Measurements from ENCODE around the gene CDH18. TPM values are rescaled to one million over a fixed set of nuclear protein-coding genes. Genes with fewer than 3 reads are reported as not detected.

The CDH18 gene
- total and polyA plus RNA-seq, 2 of the 4 experiments (the other 2 are of a cell fraction) = 0.24 to 1.1 TPM

GRCh38 chr5:20033881-20034280 is 45.9 kb upstream of the CDH18 start:
- Histone ChIP-seq H2AFZ (replicated peaks; ENCODE audit: low read length, poor library complexity) (no peak overlapping the region), H3K9ac (ENCODE audit: low read depth, low read length) (no peak overlapping the region), H2BK20ac (ENCODE audit: low read depth, low read length) (no peak overlapping the region), H2BK120ac (ENCODE audit: low read depth, low read length) (no peak overlapping the region), H2AK9ac (replicated peaks; ENCODE audit: low read depth, low read length, poor library complexity) (no peak overlapping the region), H3K27me3 (ENCODE audit: control insufficient read depth, insufficient read depth, low read length) (no peaks in the 10 kb centered on the region), H3K4ac (ENCODE audit: low read depth, low read length) (no peak overlapping the region), H3K27ac (ENCODE audit: insufficient read depth, low read length) (no peak overlapping the region), H2BK5ac (ENCODE audit: low read depth, low read length, poor library complexity, severe bottlenecking) (no peak overlapping the region), H3K36me3 (ENCODE audit: control insufficient read depth, insufficient read depth, low read length) (no peaks in the 10 kb centered on the region), H4K8ac (ENCODE audit: low read depth in 2 of 2, low read length in 2 of 2) (no peak overlapping the region), H3K4me1 (ENCODE audit: control insufficient read depth, insufficient read depth, low read length) (no peaks in the 10 kb centered on the region), H3K18ac (ENCODE audit: low read depth, low read length) (no peak overlapping the region), H3K14ac (replicated peaks; ENCODE audit: low read depth, low read length) (no peak overlapping the region), H3K79me1 (ENCODE audit: low read depth in 1 of 2, low read length in 2 of 2) (no peaks in the 10 kb centered on the region), H3K4me2 (ENCODE audit: low read depth, low read length) (no peak overlapping the region), H3K9me3 (ENCODE audit: control insufficient read depth, insufficient read depth, low read length) (no peaks in the 10 kb centered on the region), H3K4me3 (ENCODE audit: insufficient read depth, low read depth, low read length) (no peak overlapping the region), H4K91ac (ENCODE audit: insufficient read depth, low read depth, low read length) (no peak overlapping the region), H4K5ac (ENCODE audit: low read depth, low read length) (no peak overlapping the region), H3K23ac (ENCODE audit: low read depth, low read length) (no peak overlapping the region), H3K9me1 (ENCODE audit: insufficient read depth, low read length) (no peaks in the 10 kb centered on the region), H2AK5ac (ENCODE audit: low read depth, low read length) (no peak overlapping the region), H2BK15ac (ENCODE audit: low read depth, low read length) (no peak overlapping the region), H4K20me1 (ENCODE audit: insufficient read depth, low read length) (no peaks in the 10 kb centered on the region), H3K56ac (ENCODE audit: extremely low read depth, insufficient read depth, low read length) (no peak overlapping the region)
- WGBS, 2 experiments (ENCODE audit: extremely low coverage in 2 of 2, insufficient read length in 1 of 2) = no CpG with 5 or more reads among the region's 2 CpGs
- TF ChIP-seq BHLHE40 (IDR thresholded peaks at IDR 0.05; ENCODE audit: low read depth, low read length) = no peak
- TF ChIP-seq, protein P1, sequence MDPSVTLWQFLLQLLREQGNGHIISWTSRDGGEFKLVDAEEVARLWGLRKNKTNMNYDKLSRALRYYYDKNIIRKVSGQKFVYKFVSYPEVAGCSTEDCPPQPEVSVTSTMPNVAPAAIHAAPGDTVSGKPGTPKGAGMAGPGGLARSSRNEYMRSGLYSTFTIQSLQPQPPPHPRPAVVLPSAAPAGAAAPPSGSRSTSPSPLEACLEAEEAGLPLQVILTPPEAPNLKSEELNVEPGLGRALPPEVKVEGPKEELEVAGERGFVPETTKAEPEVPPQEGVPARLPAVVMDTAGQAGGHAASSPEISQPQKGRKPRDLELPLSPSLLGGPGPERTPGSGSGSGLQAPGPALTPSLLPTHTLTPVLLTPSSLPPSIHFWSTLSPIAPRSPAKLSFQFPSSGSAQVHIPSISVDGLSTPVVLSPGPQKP (IDR thresholded peaks at IDR 0.05; ENCODE audit: borderline replicate concordance, low read depth, low read length) = no peak
- no peak for TF ChIP-seq FOS (IDR thresholded peaks at IDR 0.05; ENCODE audit: low read depth, low read length)
- TF ChIP-seq MAFK (IDR thresholded peaks at IDR 0.05; ENCODE audit: low read depth, low read length) = no peak
- TF ChIP-seq POLR2A (IDR thresholded peaks at IDR 0.05; ENCODE audit: low read depth, low read length) = no peak
- no peak for TF ChIP-seq RCOR1 (IDR thresholded peaks at IDR 0.05; ENCODE audit: insufficient replicate concordance, low read length)
- no peak for TF ChIP-seq MAZ (IDR thresholded peaks at IDR 0.05; ENCODE audit: borderline replicate concordance, low read depth, low read length)
- no peak for TF ChIP-seq RAD21 (IDR thresholded peaks at IDR 0.05; ENCODE audit: low read length)
- TF ChIP-seq NFE2L2 (IDR thresholded peaks at IDR 0.05; ENCODE audit: low read depth, low read length) = no peak
- TF ChIP-seq MXI1 (IDR thresholded peaks at IDR 0.05; ENCODE audit: borderline replicate concordance, low read depth, low read length) = no peak
- no peak for TF ChIP-seq SMC3 (IDR thresholded peaks at IDR 0.05; ENCODE audit: low read depth, low read length)
- TF ChIP-seq RFX5 (IDR thresholded peaks at IDR 0.05; ENCODE audit: low read depth, low read length) = no peak
- in situ Hi-C loops (cut with MboI; ENCODE audit: low sequenced_read_pairs) = no loop called here
- no TSS peak for BruUV-seq (replicated peaks)
- CTCF ChIA-PET = no interaction called here
- DNase-seq (no peak), ATAC-seq (ENCODE audit: low read depth) (no peak)
- dilution Hi-C loops (cut with HindIII; ENCODE audit: low sequenced_read_pairs, unreplicated experiment) = no loop called here
- POLR2A ChIA-PET (ENCODE audit: unreplicated experiment) = no interaction called here
- intact Hi-C loops (cut with micrococcal nuclease) = no loop called here
